GM18511 (cell line): ENCODE data around the gene RTBDN.

Source experiments
- ATAC-seq: cut with Tn5 transposase; IDR thresholded peaks from one replicate; pipeline ENCODE4 v1.9.1; 2021; ENCODE audit warnings: mild to moderate bottlenecking, moderate library complexity; ENCODE audit not compliant: unreplicated experiment

The RTBDN gene

DNA sequence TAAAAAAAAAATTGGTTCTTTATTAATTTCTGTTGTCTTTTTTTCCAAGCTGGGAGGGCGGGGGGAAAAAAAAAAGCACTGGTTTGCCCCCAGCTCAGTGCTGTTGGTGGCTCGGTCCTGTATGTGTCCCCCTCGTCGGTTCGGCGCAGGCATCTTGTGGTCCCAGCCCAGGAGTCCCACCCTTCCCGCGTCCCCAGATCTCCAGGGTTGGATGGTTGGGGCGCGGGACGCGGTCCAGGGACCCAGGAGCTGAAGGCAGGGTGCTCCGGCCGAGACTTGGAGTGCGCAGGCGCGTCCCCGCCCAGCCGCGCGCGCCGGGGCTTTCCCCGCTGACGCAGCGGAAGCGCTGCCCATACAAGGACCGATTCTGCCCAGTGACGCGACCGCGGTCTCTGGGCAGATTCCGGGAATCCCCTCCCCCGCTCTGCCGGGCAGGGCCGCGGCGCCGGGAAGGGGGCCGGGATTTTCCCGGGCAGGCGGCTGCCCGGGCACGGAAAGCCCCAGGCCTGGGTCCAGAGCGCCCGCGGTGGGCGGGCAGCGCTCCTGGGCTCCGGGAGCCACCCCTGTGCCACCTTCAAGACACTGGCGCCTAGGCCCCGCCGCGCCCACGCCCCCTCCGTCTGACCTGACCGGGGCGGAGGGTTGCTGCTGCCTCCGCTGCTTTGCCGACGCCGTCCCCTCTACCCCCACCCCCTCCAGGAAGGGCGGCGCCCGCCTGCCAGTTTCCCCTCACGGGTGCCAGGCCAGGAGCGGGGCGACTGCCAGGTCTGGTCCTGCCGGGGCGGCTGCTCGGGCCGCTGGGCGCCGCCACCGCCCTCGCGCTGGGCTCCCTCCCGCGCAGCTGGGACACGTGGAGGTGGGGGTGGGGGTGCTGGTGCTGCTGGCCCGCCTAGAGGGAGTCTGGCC, 40.8 kb downstream of the RTBDN start:
- peak; percentile 31 for ATAC-seq

DNA sequence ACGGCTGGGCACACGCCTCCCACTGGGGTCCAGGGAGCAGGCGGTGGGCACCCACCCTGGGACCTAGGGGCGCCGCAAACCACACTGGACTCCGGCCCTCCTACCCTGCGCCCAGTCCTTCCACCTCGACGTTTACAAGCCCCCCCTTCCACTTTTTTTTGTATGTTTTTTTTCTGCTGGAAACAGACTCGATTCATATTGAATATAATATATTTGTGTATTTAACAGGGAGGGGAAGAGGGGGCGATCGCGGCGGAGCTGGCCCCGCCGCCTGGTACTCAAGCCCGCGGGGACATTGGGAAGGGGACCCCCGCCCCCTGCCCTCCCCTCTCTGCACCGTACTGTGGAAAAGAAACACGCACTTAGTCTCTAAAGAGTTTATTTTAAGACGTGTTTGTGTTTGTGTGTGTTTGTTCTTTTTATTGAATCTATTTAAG, 41.5 kb downstream of the RTBDN start:
- no peak for ATAC-seq

- no peak for ATAC-seq
Measured at GRCh38 chr19:12792051-12792852, 42.1 kb downstream of the RTBDN start.

DNA sequence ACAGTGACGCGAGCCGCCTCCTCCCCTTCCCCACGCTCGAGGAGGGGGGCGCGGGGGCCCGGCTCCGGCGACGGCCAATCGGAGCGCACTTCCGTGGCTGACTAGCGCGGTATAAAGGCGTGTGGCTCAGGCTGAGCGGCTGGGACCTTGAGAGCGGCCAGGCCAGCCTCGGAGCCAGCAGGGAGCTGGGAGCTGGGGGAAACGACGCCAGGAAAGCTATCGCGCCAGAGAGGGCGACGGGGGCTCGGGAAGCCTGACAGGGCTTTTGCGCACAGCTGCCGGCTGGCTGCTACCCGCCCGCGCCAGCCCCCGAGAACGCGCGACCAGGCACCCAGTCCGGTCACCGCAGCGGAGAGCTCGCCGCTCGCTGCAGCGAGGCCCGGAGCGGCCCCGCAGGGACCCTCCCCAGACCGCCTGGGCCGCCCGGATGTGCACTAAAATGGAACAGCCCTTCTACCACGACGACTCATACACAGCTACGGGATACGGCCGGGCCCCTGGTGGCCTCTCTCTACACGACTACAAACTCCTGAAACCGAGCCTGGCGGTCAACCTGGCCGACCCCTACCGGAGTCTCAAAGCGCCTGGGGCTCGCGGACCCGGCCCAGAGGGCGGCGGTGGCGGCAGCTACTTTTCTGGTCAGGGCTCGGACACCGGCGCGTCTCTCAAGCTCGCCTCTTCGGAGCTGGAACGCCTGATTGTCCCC, 42.9 kb downstream of the RTBDN start, which contains the start of gene JUNB:
TSS of gene JUNB (plus strand) at position 142 of the 706 bp plus-strand sequence. CDS start at position 428, 286 bp downstream.
- ATAC-seq: peak; percentile 30

DNA sequence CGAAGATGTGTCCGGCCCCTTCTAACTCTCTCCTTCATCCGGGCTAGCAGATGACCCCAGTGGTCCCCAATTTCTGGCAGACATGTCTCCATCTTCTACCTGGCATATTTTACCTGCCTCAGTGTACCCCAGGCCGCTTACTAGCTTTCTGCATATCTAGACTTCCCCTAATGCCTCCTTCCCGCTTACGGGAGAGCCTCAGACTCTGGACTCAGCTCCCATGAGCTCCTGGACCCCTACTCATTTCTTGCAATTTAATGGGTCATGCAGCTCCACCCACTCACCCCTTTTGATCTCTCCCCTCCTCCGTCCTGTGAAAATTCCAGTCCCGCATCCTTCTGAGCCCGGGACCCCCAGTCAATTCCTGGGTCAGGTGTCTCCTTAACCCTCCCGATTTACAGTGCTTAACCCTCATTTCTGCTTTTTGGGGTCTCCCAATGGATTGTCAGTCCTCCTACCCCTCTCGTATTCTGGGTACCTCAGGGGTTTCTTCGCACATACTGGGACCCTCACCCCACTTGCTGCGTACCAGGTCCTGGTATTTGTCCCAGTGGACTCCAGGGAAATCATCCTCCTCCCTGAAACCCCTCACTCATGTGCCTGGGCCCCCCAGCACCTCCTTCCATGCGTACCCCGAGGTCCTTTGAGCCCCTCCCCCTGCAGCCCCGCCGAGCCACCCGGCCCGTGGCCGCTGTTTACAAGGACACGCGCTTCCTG, 43.6 kb downstream of the RTBDN start:
- ATAC-seq: no peak

DNA sequence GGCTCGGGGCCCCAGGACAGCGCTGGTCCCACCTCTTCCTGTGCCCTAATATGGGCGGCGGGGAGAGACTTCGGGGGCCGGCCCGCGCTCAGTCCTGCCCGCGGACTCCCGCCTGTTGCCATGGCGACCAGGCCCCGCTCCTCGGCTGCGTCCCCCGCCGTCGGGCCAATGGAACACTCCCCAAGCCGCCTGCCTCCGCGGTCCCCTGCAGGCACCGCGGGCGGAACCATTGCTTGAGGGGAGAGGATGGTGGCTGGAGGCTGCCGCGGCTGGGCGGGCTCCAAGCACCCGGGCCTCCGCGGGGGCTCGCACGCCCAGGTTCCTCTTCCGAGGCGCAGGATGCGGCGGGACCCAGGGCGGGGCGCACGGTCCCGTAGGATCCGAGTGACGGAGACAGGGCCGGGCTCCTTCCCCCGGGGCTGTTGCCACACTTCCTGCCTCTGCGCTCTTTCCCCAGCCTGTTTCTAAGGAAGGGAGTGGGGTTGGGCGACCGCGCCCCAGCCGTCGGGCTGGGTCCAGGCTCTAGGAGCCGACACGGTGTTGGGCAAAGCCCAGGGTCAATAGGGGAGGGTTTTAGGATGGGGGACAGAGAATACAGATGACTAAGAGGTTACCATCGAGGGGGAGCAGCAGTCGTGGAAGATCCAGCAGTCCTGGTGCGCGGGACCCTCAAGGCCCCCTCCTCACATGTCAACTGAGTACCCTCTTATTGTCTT, 44.3 kb downstream of the RTBDN start:
- ATAC-seq: peak; percentile 45

- ATAC-seq: no peak
Measured at GRCh38 chr19:12789098-12789903, 45.1 kb downstream of the RTBDN start.

GRCh38 chr19:12788682-12789097, 45.7 kb downstream of the RTBDN start:
- no peak for ATAC-seq

DNA sequence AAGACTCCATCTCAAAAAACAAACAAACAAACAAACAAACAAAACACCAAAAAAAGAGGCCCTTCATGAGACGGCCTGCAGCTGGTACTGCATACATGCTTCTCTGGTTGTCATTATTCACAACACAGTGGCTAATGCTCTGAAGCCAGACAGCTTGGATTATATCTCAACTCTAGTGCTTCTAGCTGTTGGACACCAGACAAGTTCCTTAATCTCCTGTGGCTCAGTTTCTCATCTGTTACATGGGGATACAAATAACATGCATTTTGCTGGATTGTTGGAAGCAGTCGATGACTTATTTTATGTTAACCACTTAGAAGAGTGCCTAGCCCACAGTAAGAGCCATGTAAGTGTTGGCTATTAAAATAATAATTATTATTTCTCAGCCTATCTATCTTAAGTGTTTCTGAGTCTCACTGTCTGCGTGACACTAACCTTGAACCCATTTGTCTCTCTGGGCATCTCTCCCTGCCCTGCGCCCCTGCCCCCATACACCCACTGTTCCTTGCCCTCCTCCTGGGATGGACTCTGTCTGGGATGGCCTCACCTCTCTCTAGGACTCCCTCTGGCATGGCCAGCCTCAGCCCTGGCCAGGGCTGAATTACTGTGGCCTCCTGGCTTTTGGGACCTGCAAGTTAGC, 46.2 kb downstream of the RTBDN start:
- no peak for ATAC-seq

DNA sequence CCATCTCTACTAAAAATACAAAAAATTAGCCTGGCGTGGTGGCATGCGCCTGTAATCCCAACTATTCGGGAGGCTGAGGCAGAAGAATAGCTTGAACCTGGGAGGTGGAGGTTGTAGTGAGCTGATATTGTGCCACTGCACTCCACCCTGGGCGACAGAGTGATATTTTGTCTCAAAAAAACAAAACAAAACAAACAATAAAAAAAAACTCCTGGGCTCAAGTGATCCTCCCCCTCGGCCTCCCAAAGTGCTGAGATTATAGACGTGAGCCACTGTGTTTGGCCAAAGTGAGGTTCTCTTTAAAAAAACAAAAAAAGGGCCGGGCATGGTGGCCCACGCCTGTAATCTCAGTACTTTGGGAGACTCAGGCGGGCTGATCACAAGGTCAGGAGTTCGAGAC, 46.9 kb downstream of the RTBDN start:
- ATAC-seq: no peak

- no peak for ATAC-seq
Measured at GRCh38 chr19:12786952-12787351, 47.4 kb downstream of the RTBDN start.

- ATAC-seq: no peak
Measured at GRCh38 chr19:12786141-12786870, 48.1 kb downstream of the RTBDN start.

DNA sequence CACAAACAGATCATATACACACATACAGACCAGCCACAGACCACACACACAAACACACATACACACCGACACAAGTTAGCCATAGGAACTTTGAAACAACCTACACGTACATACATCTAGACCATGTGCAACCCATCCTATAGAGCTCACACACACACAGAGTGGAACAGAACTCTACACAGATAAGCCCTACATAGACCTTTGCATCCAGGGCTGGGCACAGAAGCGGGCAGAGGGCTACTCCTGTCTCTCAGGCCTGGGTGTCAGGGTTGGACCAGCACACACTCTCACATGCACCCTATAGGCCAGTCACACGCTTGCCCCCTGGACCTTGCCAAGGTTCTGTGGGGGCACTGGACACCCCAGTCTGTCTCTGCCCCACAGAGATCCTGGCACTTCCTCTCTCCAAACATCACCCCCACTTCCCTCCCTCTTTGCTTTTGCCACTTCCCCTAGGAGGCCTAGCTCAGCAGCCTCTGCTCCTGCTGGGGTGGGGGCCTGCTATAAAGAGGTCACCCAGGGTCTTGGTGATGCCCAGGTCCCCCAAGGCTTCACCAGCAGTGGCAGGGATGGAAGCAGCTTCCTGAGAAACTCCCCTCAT, 48.8 kb downstream of the RTBDN start:
- ATAC-seq: no peak

- ATAC-seq: no peak
Measured at GRCh38 chr19:12784871-12785430, 49.4 kb downstream of the RTBDN start.

DNA sequence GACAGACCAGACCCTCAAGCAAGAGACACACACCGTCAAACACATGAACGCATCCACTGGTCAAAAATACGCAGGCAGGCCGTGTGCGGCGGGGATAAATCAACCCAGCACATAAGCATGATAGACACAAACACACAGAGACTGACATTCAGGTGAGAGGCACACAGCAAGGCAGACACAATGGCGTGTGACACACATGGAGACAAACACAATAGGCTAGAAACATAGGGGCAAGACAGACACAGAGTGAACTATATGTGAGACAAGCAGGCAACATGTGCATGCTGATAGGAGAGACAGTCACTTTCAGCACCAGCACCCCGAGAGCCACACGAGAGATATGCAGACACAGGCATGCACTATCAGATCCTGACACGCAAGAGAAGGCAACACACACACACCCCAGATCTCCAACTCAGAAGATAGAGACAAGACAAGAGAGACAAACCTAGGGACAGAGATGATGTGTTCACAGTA, 49.9 kb downstream of the RTBDN start:
- no peak for ATAC-seq

GRCh38 chr19:12783849-12784393, 50.5 kb downstream of the RTBDN start:
- ATAC-seq: no peak
